ENCODE measurements around the gene NUMBL.

GRCh38 chr19:40668991-40669614 is 21.3 kb downstream of the NUMBL start:
- no peak for TF ChIP-seq POLR2A (IDR thresholded peaks at IDR 0.05)
- TF ChIP-seq, protein P1, sequence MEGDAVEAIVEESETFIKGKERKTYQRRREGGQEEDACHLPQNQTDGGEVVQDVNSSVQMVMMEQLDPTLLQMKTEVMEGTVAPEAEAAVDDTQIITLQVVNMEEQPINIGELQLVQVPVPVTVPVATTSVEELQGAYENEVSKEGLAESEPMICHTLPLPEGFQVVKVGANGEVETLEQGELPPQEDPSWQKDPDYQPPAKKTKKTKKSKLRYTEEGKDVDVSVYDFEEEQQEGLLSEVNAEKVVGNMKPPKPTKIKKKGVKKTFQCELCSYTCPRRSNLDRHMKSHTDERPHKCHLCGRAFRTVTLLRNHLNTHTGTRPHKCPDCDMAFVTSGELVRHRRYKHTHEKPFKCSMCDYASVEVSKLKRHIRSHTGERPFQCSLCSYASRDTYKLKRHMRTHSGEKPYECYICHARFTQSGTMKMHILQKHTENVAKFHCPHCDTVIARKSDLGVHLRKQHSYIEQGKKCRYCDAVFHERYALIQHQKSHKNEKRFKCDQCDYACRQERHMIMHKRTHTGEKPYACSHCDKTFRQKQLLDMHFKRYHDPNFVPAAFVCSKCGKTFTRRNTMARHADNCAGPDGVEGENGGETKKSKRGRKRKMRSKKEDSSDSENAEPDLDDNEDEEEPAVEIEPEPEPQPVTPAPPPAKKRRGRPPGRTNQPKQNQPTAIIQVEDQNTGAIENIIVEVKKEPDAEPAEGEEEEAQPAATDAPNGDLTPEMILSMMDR (IDR thresholded peaks at IDR 0.05), result no peak

Measured in gastroesophageal sphincter (tissue), 3 donors.